ENCODE data around the gene ZFP62.
A peak's percentile ranks its signal among the peaks of the same experiment; 100 is the strongest.

Gene ZFP62

DNA sequence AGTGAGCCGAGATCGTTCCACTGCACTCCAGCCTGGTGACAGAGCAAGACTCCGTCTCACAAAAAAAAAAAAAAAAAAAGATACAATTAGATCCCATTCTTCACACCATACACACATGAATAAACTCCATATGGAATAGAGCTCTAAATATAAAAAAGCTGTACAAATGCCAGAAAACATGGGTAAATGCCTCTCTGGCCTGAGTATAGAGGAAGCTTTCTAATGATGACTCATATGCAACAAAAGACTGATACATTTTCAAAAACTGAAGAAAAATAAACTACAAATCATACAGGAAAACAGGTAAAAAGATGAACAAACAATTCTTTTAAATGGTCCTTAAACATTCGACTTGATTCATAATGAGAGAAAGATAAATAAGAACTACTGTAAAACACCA is 8.6 kb downstream of the ZFP62 start:
- no peak for TF ChIP-seq ZNF274 (IDR thresholded peaks at IDR 0.05; ENCODE audit: low read depth, low read length)

DNA sequence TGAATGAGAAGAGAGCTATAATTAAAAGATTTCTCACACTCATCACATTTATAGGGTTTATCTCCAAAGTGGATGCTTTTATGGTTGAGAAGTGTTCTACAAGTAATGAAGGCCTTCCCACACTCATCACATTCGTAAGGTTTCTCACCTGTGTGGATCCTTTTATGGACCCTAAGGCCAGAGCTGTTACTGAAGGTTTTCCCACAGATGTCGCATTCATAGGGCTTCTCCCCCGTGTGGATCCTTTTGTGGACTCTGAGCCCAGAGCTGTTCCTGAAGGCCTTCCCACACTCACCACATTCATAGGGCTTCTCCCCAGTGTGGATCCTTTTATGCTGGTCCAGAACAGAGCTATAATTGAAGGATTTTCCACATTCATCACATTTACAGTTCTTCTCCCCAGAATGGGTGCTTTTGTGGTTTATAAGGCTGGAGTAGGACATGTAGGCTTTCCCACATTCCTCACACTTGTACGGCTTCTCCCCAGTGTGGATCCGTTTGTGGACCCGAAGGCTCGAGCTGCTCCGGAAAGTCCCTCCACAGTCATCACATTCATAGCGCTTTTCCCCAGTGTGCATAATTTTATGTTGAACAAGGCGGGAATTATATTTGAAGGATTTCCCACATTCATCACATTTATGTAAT is 10.5 kb downstream of the ZFP62 start:
- no peak for TF ChIP-seq ZNF274 (IDR thresholded peaks at IDR 0.05; ENCODE audit: low read depth, low read length)
- no peak overlapping the region for H3K4me3 ChIP-seq (ENCODE audit: low read length)

More for the DNA sequence above, 8.6 kb downstream of the ZFP62 start:
- no peak overlapping the region for H3K4me3 ChIP-seq (ENCODE audit: low read length)

DNA sequence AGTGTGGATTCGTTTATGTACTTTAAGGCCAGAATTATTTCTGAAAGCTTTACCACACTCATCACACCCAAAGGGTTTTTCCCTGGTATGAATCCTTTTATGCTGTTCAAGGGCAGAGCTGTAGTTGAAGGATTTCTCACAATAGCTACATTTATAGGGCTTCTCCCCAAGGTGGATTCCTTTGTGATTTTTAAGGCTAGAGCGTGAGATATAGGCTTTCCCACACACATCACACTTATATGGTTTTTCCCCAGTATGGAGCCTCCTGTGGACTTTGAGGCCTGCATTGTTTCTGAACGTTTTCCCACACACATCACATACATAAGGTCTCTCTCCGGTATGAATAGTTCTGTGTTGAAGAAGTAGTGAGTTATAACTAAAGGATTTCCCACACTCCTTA is 11.2 kb downstream of the ZFP62 start:
- no peak overlapping the region for H3K4me3 ChIP-seq (ENCODE audit: low read length)
- no peak for TF ChIP-seq ZNF274 (IDR thresholded peaks at IDR 0.05; ENCODE audit: low read depth, low read length)

GRCh38 chr5:180848878-180849277 is 12.2 kb downstream of the ZFP62 start:
- TF ChIP-seq ZNF274 (IDR thresholded peaks at IDR 0.05; ENCODE audit: low read depth, low read length), result no peak
- H3K4me3 ChIP-seq (ENCODE audit: low read length), result no peak overlapping the region

- TF ChIP-seq ZNF274 (IDR thresholded peaks at IDR 0.05; ENCODE audit: low read depth, low read length), result no peak
- no peak overlapping the region for H3K4me3 ChIP-seq (ENCODE audit: low read length)
These were observed 12.8 kb downstream of the ZFP62 start for GRCh38 chr5:180848265-180848664.

DNA sequence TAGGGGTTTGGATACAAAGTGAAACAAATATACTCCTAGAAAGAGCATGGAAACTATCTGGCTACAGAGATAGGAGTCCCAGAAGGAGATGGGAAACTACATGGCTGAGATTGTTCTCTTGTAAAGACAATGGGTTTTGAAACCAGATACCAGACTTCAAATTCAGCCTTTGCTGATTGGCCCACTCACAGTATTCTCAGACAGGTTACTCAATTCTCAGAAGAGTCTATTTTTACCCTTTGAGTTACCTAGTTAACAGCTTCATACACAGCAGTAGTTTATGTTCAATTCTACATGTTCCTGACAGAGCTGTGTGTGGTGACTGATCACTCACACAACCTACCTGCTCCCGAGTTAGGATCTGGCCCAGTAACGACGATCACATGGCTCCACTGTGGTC is 14.1 kb downstream of the ZFP62 start:
- TF ChIP-seq ZNF274 (IDR thresholded peaks at IDR 0.05; ENCODE audit: low read depth, low read length), result no peak
- no peak overlapping the region for H3K4me3 ChIP-seq (ENCODE audit: low read length)

DNA sequence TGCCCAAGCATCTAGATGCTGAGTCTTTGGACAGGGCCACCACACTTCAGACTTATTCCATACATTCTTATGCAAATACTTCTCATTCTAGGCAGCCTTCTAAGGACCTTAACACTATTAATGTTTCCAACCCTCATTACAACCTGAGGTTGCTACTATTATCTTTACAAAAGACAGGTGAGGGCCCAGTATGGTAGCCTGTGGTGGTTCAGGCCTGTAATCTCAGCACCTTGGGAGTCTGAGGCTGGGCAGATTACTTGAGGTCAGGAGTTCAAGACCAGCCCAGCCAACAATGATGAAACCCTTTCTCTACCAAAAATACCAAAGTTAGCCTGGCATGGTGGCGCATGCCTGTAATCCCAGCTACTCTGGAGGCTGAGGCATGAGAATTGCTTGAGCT is 16.2 kb downstream of the ZFP62 start:
- H3K4me3 ChIP-seq (ENCODE audit: low read length), result no peak overlapping the region
- no peak for TF ChIP-seq ZNF274 (IDR thresholded peaks at IDR 0.05; ENCODE audit: low read depth, low read length)

GRCh38 chr5:180844432-180844831 is 16.6 kb downstream of the ZFP62 start:
- H3K4me3 ChIP-seq (ENCODE audit: low read length), result no peak overlapping the region
- TF ChIP-seq ZNF274 (IDR thresholded peaks at IDR 0.05; ENCODE audit: low read depth, low read length), result no peak

DNA sequence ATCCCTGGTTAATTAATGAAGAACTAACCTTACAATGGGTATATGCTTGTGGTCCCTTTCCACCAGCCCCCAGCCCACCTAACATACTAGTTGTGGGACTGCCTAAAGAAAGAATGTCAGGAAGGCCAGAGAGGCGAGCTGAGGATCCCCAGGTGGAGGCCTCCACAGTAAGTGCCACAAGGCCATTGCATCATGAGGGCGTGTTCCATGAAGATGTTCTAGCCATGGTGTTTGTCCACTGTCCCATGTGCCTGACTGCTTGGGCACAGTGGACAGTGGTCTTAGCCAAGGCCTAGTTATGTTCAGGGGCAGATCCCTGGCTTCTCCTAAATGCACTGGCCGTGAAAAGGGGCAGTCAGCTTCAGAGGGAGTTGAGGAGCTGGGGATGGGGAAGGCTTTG is 21.1 kb downstream of the ZFP62 start:
- H3K4me3 ChIP-seq (ENCODE audit: low read length), result no peak overlapping the region
- no peak for TF ChIP-seq ZNF274 (IDR thresholded peaks at IDR 0.05; ENCODE audit: low read depth, low read length)

DNA sequence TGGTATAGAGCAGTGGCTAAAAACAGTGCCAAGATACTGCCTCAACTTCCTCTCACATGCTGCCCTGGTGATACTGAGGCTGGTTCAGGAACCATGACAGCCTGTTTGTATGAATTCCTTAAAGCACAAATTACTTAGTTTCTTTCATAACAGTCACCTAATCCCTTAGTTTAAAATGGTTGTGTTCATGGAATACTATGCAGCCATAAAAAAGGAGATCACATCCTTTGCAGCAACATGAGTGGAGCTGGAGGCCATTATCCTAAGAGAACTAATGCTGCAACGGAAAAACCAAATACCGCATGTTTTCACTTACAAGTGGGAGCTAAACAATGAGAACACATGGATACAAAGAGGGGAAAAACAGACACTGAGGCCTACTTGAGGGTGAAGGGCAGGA is 21.8 kb downstream of the ZFP62 start:
- no peak overlapping the region for H3K4me3 ChIP-seq (ENCODE audit: low read length)
- no peak for TF ChIP-seq ZNF274 (IDR thresholded peaks at IDR 0.05; ENCODE audit: low read depth, low read length)

- no peak overlapping the region for H3K4me3 ChIP-seq (ENCODE audit: low read length)
- no peak for TF ChIP-seq ZNF274 (IDR thresholded peaks at IDR 0.05; ENCODE audit: low read depth, low read length)
These were observed 23.6 kb downstream of the ZFP62 start for GRCh38 chr5:180837478-180837877.

GRCh38 chr5:180832638-180833068 is 28.4 kb downstream of the ZFP62 start:
- no peak for TF ChIP-seq ZNF274 (IDR thresholded peaks at IDR 0.05; ENCODE audit: low read depth, low read length)
- peak overlapping the region; percentile 59 for H3K4me3 ChIP-seq (ENCODE audit: low read length)

GRCh38 chr5:180831139-180832093 is 29.7 kb downstream of the ZFP62 start:
- no peak for TF ChIP-seq ZNF274 (IDR thresholded peaks at IDR 0.05; ENCODE audit: low read depth, low read length)
- peak overlapping the region; percentile 59 for H3K4me3 ChIP-seq (ENCODE audit: low read length)

DNA sequence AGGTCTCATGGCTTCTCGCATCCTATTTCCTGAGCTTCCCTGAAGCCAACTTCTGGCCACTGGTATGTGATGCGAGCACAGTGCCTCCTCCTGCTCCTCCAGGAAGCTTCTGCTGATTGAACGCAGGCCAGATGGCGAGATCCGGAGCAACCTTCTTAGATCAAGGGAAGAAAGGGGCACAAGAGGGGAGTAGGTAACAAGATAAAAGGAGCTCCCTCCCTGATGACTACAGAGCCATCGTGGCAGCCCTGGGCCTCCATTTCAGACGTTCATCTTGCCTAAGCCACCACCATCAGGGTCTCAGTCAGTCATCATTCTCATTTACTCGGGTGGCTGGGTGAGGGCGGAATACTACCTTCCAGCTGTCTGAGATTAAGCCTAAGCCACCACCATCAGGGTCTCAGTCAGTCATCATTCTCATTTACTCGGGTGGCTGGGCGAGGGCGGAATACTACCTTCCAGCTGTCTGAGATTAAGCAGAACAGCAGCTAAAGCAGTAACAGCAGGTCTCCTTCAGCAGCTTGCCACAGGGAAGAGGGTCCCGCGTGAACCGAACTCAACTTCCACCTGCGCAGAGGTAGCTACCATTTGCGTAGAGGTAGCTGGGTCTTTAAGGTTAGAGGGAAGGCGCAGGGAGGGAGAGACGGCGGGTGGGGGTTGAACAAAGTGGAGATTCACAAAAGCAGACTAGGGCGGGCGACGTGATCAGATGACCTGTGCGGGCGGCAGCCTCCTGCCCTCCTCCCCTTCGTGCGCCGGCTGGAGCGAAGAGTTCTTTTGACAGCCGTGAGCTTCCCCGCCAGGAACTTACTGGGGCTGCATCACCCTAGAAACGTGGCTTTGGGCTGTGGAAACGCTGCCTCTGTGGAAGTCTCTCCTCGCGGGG is 30.6 kb downstream of the ZFP62 start:
- TF ChIP-seq ZNF274 (IDR thresholded peaks at IDR 0.05; ENCODE audit: low read depth, low read length), result no peak

More for the DNA sequence above, 30.6 kb downstream of the ZFP62 start:
- H3K4me3 ChIP-seq (ENCODE audit: low read length), result peak overlapping the region; percentile 59; the same call in 1 of the 2 replicates

Measured in GM08714 (cell line).